ENCODE measurements around the gene TRPV3. TPM values are rescaled to one million over a fixed set of nuclear protein-coding genes. Genes with fewer than 3 reads are reported as not detected.

The TRPV3 gene
- total RNA-seq, 2 experiments from 2014 or later, result 0.25 to 0.67 TPM

GRCh38 chr17:3531266-3532101 is 26.1 kb downstream of the TRPV3 start:
- H3K9me3 Mint-ChIP-seq, result no peaks in the 10 kb centered on the region
- H3K27ac Mint-ChIP-seq, result no peak overlapping the region
- TF ChIP-seq, protein P1, sequence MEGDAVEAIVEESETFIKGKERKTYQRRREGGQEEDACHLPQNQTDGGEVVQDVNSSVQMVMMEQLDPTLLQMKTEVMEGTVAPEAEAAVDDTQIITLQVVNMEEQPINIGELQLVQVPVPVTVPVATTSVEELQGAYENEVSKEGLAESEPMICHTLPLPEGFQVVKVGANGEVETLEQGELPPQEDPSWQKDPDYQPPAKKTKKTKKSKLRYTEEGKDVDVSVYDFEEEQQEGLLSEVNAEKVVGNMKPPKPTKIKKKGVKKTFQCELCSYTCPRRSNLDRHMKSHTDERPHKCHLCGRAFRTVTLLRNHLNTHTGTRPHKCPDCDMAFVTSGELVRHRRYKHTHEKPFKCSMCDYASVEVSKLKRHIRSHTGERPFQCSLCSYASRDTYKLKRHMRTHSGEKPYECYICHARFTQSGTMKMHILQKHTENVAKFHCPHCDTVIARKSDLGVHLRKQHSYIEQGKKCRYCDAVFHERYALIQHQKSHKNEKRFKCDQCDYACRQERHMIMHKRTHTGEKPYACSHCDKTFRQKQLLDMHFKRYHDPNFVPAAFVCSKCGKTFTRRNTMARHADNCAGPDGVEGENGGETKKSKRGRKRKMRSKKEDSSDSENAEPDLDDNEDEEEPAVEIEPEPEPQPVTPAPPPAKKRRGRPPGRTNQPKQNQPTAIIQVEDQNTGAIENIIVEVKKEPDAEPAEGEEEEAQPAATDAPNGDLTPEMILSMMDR (IDR thresholded peaks at IDR 0.05), result no peak
- H3K4me1 Mint-ChIP-seq (ENCODE audit: low read depth), result peaks cover 4% of the 10 kb centered on the region
- ChIA-PET POLR2A (no interaction called here), CTCF (no interaction called here)
- DNase-seq, result no peak
- ATAC-seq, result no peak
- H3K4me3 Mint-ChIP-seq, result no peak overlapping the region
- intact Hi-C loops (cut with micrococcal nuclease), result no loop called here
- peaks cover under 1% of the 10 kb centered on the region for H3K27me3 Mint-ChIP-seq
- H3K36me3 Mint-ChIP-seq (ENCODE audit: low read depth), result no peaks in the 10 kb centered on the region

GRCh38 chr17:3529817-3530741 is 27.5 kb downstream of the TRPV3 start:
- H3K27ac Mint-ChIP-seq, result no peak overlapping the region
- no peaks in the 10 kb centered on the region for H3K27me3 Mint-ChIP-seq
- DNase-seq (no peak), ATAC-seq (no peak)
- intact Hi-C loops (cut with micrococcal nuclease), result no loop called here
- TF ChIP-seq, protein P1 (IDR thresholded peaks at IDR 0.05), result no peak
- CTCF ChIA-PET, result no interaction called here
- peaks cover 4% of the 10 kb centered on the region for H3K4me1 Mint-ChIP-seq (ENCODE audit: low read depth)
- H3K36me3 Mint-ChIP-seq (ENCODE audit: low read depth), result no peaks in the 10 kb centered on the region
- H3K4me3 Mint-ChIP-seq, result no peak overlapping the region
- POLR2A ChIA-PET, result no interaction called here
- H3K9me3 Mint-ChIP-seq, result no peaks in the 10 kb centered on the region

- TF ChIP-seq, protein P1 (IDR thresholded peaks at IDR 0.05), result no peak
- no peaks in the 10 kb centered on the region for H3K9me3 Mint-ChIP-seq
- intact Hi-C loops (cut with micrococcal nuclease), result no loop called here
- H3K36me3 Mint-ChIP-seq (ENCODE audit: low read depth), result no peaks in the 10 kb centered on the region
- ChIA-PET POLR2A (no interaction called here), CTCF (no interaction called here)
- no peak for DNase-seq
- ATAC-seq, result no peak
- H3K4me1 Mint-ChIP-seq (ENCODE audit: low read depth), result no peaks in the 10 kb centered on the region
- H3K4me3 Mint-ChIP-seq, result no peak overlapping the region
- H3K27ac Mint-ChIP-seq, result no peak overlapping the region
- H3K27me3 Mint-ChIP-seq, result no peaks in the 10 kb centered on the region
Measured at GRCh38 chr17:3528880-3529511, 28.6 kb downstream of the TRPV3 start.

- no peaks in the 10 kb centered on the region for H3K36me3 Mint-ChIP-seq (ENCODE audit: low read depth)
Measured at GRCh38 chr17:3528403-3528851, 29.2 kb downstream of the TRPV3 start.

More at GRCh38 chr17:3528403-3528851, 29.2 kb downstream of the TRPV3 start:
- DNase-seq (no peak), ATAC-seq (no peak)
- Mint-ChIP-seq H3K4me3 (no peak overlapping the region), H3K27ac (no peak overlapping the region), H3K27me3 (no peaks in the 10 kb centered on the region), H3K9me3 (no peaks in the 10 kb centered on the region), H3K4me1 (ENCODE audit: low read depth) (no peaks in the 10 kb centered on the region)
- intact Hi-C loops (cut with micrococcal nuclease), result no loop called here
- ChIA-PET POLR2A (no interaction called here), CTCF (no interaction called here)
- TF ChIP-seq, protein P1 (IDR thresholded peaks at IDR 0.05), result no peak

Data from activated CD8-positive, alpha-beta T cell treated with anti-CD3 and anti-CD28 coated beads for 36 hours (primary cell).